22Rv1 (cell line): Measurements from ENCODE around the gene HEPACAM2.

ENCODE experiments used
- ZFX ChIP-seq: fragments of 450-650 bp; IDR thresholded peaks from 2 replicates; pipeline ENCODE4 v1.6.1; 2017; ENCODE audit warnings: antibody characterized with exemption, borderline replicate concordance
- TF ChIP-seq, protein P1 (sequence below): fragments of 450-650 bp; IDR thresholded peaks from 2 replicates; pipeline ENCODE4 v1.5.1; 2017; ENCODE audit warnings: mild to moderate bottlenecking

DNA sequence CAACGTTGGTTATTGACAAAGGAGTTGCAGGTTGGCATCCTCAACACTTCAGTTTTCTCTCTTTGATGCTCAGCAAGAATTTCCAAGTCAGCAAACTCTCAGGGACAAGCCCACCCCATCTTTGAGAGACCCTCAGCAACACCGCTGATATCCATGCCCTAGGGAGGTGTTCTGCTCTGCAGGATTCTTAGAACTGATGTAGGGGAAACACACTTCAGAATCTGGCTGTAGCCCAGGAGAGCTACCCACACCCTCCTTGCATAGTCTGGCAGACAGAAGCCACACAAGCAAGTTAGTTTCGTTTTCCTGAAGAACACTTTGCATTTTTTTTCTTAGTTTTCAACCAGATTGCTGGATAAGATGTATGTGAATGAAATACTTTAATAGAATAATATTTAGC is 78.9 kb downstream of the HEPACAM2 start:
- TF ChIP-seq, protein P1, sequence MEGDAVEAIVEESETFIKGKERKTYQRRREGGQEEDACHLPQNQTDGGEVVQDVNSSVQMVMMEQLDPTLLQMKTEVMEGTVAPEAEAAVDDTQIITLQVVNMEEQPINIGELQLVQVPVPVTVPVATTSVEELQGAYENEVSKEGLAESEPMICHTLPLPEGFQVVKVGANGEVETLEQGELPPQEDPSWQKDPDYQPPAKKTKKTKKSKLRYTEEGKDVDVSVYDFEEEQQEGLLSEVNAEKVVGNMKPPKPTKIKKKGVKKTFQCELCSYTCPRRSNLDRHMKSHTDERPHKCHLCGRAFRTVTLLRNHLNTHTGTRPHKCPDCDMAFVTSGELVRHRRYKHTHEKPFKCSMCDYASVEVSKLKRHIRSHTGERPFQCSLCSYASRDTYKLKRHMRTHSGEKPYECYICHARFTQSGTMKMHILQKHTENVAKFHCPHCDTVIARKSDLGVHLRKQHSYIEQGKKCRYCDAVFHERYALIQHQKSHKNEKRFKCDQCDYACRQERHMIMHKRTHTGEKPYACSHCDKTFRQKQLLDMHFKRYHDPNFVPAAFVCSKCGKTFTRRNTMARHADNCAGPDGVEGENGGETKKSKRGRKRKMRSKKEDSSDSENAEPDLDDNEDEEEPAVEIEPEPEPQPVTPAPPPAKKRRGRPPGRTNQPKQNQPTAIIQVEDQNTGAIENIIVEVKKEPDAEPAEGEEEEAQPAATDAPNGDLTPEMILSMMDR, result no peak
- TF ChIP-seq ZFX, result no peak
